Epidermal melanocyte (primary cell): ENCODE data around the gene CABYR.
"Not testable (repeated sequence)": the region's sequence is repeated elsewhere in the genome, so short reads cannot be mapped to it uniquely, and the experiment has no call there.

Experiments used
- DNase-seq: peaks from one replicate; pipeline ENCODE4 v3.0.0; 2011; ENCODE audit warnings: low spot score; ENCODE audit not compliant: insufficient read length

Gene CABYR

GRCh38 chr18:24127735-24128134, 11.1 kb upstream of the CABYR start:
- no peak for DNase-seq

GRCh38 chr18:24128700-24129099, 10.2 kb upstream of the CABYR start:
- DNase-seq = no peak

GRCh38 chr18:24130494-24130893, 8.4 kb upstream of the CABYR start:
- DNase-seq = no peak

- DNase-seq = no peak
Measured at GRCh38 chr18:24136967-24137373, 1.9 kb upstream of the CABYR start.

- DNase-seq = no peak
Measured at GRCh38 chr18:24138409-24138788, 463 bp upstream of the CABYR start.

GRCh38 chr18:24140697-24141096, 1.8 kb downstream of the CABYR start:
- no peak for DNase-seq

- DNase-seq = no peak
Measured at GRCh38 chr18:24142376-24142775, 3.5 kb downstream of the CABYR start.

GRCh38 chr18:24149591-24149990, 10.7 kb downstream of the CABYR start:
- DNase-seq = not testable (repeated sequence)

GRCh38 chr18:24153397-24153796, 14.5 kb downstream of the CABYR start:
- no peak for DNase-seq

GRCh38 chr18:24157855-24158254, 19.0 kb downstream of the CABYR start:
- no peak for DNase-seq

- DNase-seq = no peak
Measured at GRCh38 chr18:24160086-24160485, 21.2 kb downstream of the CABYR start.

- no peak for DNase-seq
Measured at GRCh38 chr18:24161304-24161703, 22.4 kb downstream of the CABYR start.

GRCh38 chr18:24168496-24168895, 29.6 kb downstream of the CABYR start:
- DNase-seq = no peak

- no peak for DNase-seq
Measured at GRCh38 chr18:24170360-24170759, 31.5 kb downstream of the CABYR start.

GRCh38 chr18:24173997-24174396, 35.1 kb downstream of the CABYR start:
- DNase-seq = no peak

GRCh38 chr18:24176727-24177416, 38.0 kb downstream of the CABYR start:
- no peak for DNase-seq

GRCh38 chr18:24177499-24178133, 38.8 kb downstream of the CABYR start:
- no peak for DNase-seq

GRCh38 chr18:24180048-24180447, 41.2 kb downstream of the CABYR start:
- no peak for DNase-seq

- no peak for DNase-seq
Measured at GRCh38 chr18:24181806-24182205, 42.9 kb downstream of the CABYR start.

GRCh38 chr18:24185805-24186204, 46.9 kb downstream of the CABYR start:
- no peak for DNase-seq

- DNase-seq = no peak
Measured at GRCh38 chr18:24187049-24187448, 48.2 kb downstream of the CABYR start.

GRCh38 chr18:24187689-24188088, 48.8 kb downstream of the CABYR start:
- no peak for DNase-seq

- DNase-seq = no peak
Measured at GRCh38 chr18:24188120-24188519, 49.3 kb downstream of the CABYR start.
